Measurements from ENCODE around the gene ATF7IP.
"Not testable (repeated sequence)": the region's sequence is repeated elsewhere in the genome, so short reads cannot be mapped to it uniquely, and the experiment has no call there.

- TF ChIP-seq CTCF, POLR2A (IDR thresholded peaks at IDR 0.05): not testable (repeated sequence)
These were observed 10.8 kb upstream of the ATF7IP start for GRCh38 chr12:14354665-14355064.
